ENCODE results near the gene BIN1. TPM values are rescaled to one million over a fixed set of nuclear protein-coding genes. Genes with fewer than 3 reads are reported as not detected.

The BIN1 gene
- total and polyA plus RNA-seq, 8 donors = 13.3 to 21.3 (median 16.2) TPM

DNA sequence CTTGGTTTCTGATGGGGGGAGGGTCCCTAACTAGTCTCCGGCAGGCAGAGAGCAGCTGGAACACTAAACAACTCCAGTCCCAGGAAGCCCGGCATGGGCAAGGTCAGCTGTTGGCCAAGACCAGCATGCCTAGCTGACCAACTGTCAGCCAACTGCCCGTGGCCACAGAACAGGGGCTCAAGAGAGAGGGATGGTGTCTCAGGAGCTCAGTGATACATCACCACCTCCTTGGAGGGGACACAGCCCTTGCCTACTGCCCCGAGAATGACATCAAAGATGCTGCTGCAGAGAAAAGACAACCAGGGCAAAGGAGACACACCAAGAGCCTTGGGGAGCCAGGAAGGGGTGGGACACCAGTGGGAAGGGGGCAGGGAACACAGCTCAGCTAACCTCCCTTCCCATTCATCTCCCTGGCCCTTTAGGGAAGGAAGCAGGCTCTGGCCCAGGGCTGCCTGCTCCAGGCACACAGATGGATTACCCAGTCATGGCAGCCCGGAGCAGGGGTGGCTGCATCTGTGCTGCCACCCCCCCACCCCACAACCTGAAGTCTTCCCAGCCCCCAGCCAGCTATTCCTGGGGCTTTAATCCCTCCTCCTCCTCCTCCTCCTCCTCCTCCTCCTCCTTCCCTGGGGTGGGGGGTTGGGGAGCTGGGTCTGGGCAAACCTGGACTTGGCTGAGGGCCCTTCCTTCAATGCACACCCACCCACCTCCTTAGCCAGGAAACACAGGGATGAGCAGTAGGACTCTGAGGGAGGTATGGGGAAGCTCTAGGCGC is 1.9 kb downstream of the BIN1 start:
- peak overlapping the region in 2 of 4 donors; percentile 61 to 88 for H3K4me3 ChIP-seq

DNA sequence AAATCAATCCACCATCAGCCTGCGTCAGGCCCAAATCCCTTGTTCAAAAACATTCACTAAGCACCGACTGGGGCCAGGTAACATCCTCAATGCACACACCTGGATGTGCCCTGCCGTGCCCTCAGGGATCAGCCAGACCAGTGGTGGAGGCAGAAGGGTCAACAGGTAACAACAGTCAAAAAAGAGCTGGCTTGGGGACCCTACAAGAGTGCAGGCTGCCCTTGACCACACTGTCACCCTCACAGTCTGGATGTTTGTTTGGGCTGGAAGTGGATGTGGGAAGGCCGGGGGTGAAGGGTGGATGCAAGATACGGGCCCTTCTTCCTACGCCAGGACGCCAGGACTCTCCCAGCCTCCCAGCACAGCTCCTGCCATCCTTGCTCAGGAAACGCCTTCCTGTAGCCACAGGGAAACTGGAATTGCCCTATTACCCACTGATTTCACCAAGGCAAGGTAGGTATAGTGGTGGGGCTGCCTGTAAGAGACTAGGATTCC is 2.7 kb downstream of the BIN1 start:
- TF ChIP-seq, protein P1, sequence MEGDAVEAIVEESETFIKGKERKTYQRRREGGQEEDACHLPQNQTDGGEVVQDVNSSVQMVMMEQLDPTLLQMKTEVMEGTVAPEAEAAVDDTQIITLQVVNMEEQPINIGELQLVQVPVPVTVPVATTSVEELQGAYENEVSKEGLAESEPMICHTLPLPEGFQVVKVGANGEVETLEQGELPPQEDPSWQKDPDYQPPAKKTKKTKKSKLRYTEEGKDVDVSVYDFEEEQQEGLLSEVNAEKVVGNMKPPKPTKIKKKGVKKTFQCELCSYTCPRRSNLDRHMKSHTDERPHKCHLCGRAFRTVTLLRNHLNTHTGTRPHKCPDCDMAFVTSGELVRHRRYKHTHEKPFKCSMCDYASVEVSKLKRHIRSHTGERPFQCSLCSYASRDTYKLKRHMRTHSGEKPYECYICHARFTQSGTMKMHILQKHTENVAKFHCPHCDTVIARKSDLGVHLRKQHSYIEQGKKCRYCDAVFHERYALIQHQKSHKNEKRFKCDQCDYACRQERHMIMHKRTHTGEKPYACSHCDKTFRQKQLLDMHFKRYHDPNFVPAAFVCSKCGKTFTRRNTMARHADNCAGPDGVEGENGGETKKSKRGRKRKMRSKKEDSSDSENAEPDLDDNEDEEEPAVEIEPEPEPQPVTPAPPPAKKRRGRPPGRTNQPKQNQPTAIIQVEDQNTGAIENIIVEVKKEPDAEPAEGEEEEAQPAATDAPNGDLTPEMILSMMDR (IDR thresholded peaks at IDR 0.05) = no peak
- ATAC-seq (no peak), DNase-seq (no peak), FAIRE-seq (no peak)
- H3K27me3 ChIP-seq = no peaks in the 10 kb centered on the region
- H3K27ac ChIP-seq = no peak overlapping the region
- H3K4me3 ChIP-seq = no peak overlapping the region
- peaks cover 0 to 8% (median 4%) of the 10 kb centered on the region in 3 donors for H3K4me1 ChIP-seq
- intact Hi-C loops (cut with DNase I) = no loop called here
- no peaks in the 10 kb centered on the region for H3K9me3 ChIP-seq
- WGBS, 2 donors = 83% methylated on average over 8 of the region's 8 CpGs
- no peaks in the 10 kb centered on the region for H3K36me3 ChIP-seq

More for the DNA sequence above, 1.9 kb downstream of the BIN1 start:
- Histone ChIP-seq H3K27ac (no peak overlapping the region), H3K27me3 (no peaks in the 10 kb centered on the region), H3K36me3 (no peaks in the 10 kb centered on the region), H3K9me3 (no peaks in the 10 kb centered on the region), H3K4me1 (peaks cover 0 to 8% (median 4%) of the 10 kb centered on the region in 3 donors)
- no peak for FAIRE-seq
- peak in 2 of 6 donors; percentile 4 to 65 for DNase-seq
- TF ChIP-seq, protein P1 (IDR thresholded peaks at IDR 0.05) = no peak
- ATAC-seq = no peak
- intact Hi-C loops (cut with DNase I) = no loop called here
- WGBS, 2 donors = 48 to 56% methylated on average over 6 of the region's 6 CpGs

DNA sequence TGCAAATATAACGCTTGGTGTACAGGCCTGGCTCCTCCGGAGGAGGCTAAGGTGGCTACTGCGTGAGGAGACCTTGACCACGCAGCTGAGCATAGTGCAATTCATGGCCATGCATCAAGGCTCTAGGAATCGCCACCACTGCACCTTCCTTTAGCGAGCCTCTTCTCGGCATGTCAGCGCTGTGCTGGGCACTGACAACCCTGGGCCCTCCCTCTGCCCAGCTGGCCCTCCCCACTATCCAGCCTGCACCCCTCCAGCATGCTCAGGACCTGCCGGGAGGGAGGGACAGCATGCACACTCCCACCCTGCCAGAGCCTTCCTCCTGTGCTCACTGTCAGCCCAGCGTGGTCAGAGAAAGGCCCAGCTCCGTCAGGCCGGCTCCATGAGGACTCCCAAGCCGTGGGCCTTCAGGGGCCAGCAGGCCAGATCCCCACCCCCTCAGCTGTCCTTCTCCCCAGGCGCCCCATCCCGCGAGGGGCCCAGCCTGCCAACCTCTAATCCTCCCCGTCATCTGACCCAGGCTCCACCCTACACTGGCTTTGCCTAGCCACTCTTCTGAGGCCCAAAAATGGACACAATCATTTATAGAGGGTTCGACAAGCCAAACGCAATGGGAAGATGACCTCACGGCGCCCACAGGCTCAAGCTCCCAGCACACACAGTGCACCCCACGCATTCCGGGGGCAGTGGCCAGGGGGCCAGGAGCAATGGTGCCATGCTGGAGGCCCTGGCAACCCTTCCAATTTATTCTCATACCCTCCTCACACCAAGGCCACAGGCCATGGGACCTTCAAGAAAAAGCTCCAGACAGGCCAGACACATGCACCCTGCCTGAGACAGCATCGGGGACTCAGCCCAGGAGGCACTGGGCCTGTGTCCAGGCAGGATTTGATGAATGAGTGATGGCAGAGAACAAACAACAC is 3.5 kb downstream of the BIN1 start:
- 85 to 90% methylated on average over 23 to 24 of the region's 24 CpGs for WGBS, 2 donors
- TF ChIP-seq, protein P1 (IDR thresholded peaks at IDR 0.05) = no peak
- DNase-seq (peak in 2 of 6 donors; percentile 11 to 58), FAIRE-seq (no peak), ATAC-seq (no peak)
- intact Hi-C loops (cut with DNase I) = no loop called here
- H3K27ac ChIP-seq = no peak overlapping the region
- peaks cover 0 to 8% (median 4%) of the 10 kb centered on the region in 3 donors for H3K4me1 ChIP-seq
- no peaks in the 10 kb centered on the region for H3K9me3 ChIP-seq
- H3K4me3 ChIP-seq = no peak overlapping the region
- no peaks in the 10 kb centered on the region for H3K36me3 ChIP-seq
- H3K27me3 ChIP-seq = no peaks in the 10 kb centered on the region

DNA sequence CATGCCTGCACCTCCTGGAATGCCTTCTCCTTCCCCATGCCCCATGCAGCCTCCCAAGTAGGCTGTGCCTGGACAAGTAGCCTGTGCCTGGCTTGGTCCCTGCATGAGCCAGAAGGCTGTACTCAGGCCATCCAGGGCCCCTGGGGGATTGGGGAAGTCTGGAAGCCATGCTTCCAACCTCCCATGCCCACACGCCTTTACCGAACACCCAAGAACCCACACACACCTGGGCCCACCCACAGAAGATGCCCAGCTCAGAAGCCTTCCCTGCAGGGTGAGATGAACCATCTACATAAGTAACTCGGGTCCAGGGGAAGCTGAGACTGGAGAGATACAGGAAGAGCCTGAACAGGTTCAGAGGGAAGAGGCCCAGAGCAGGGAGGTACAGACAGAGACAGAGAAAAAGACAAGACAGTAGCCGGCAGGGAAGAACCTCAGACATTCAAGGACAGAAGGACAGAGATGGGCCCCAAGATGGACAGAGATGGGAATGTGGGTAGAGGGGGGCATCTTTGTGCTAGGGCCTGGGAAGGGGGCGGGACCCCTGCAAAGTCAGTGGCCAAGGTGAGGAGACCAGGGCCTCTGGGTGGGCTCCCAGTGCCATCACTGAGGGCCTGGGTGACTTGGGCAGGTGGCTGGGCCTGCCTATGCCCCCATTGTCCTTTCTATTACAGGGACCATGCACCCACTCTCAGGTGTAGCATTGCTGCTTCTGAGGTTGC is 4.3 kb downstream of the BIN1 start:
- ATAC-seq (no peak), DNase-seq (peak in 1 of 6 donors; percentile 28), FAIRE-seq (no peak)
- 94% methylated on average over 5 of the region's 5 CpGs for WGBS, 2 donors
- Histone ChIP-seq H3K4me3 (no peak overlapping the region), H3K9me3 (no peaks in the 10 kb centered on the region), H3K4me1 (peaks cover 0 to 8% (median 0%) of the 10 kb centered on the region in 3 donors), H3K27me3 (no peaks in the 10 kb centered on the region), H3K27ac (no peak overlapping the region), H3K36me3 (no peaks in the 10 kb centered on the region)
- TF ChIP-seq, protein P1 (IDR thresholded peaks at IDR 0.05) = no peak
- intact Hi-C loops (cut with DNase I) = no loop called here
